Gastrocnemius medialis (tissue), 4 donors: ENCODE measurements around the gene PLEKHG4B. TPM values are rescaled to one million over a fixed set of nuclear protein-coding genes. Genes with fewer than 3 reads are reported as not detected.

ENCODE experiments used
- ATAC-seq, 2 donors: fragments of 150-250 bp; one replicate each; pipeline ENCODE4 v1.9.1; 2016
- DNase-seq, 2 donors: peaks; one replicate each; pipeline ENCODE4 v3.0.0-alpha.2; 2019
- H3K27ac ChIP-seq, 4 donors: fragments of 200-600 bp; sonication (generic); 1 replicate in 1 of 4; 2 replicates in 3 of 4; pipeline ENCODE4 v1.5.1; 2016 to 2018; ENCODE audit warnings: mild to moderate bottlenecking in 2 of 4, moderate library complexity in 1 of 4
- H3K27me3 ChIP-seq, 3 donors: fragments of 200-600 bp; sonication (generic) in 2 of 3; 1 replicate in 1 of 3; 2 replicates in 2 of 3; pipeline versions ENCODE4 v1.5.1 to v1.6.0; 2016 to 2019; ENCODE audit warnings: mild to moderate bottlenecking in 1 of 3, moderate library complexity in 1 of 3
- H3K36me3 ChIP-seq, 2 donors: fragments of 200-600 bp; sonication (generic) in 1 of 2; one replicate each; pipeline ENCODE4 v1.5.1; 2017 to 2018
- H3K4me1 ChIP-seq, 2 donors: fragments of 200-600 bp; sonication (generic) in 1 of 2; one replicate each; pipeline ENCODE4 v1.5.1; 2016 to 2017; ENCODE audit warnings: mild to moderate bottlenecking in 2 of 2
- H3K4me3 ChIP-seq, 4 donors: fragments of 200-600 bp; sonication (generic) in 3 of 4; 1 replicate in 1 of 4; 2 replicates in 3 of 4; pipeline ENCODE4 v1.5.1; 2016 to 2019; ENCODE audit warnings: mild to moderate bottlenecking in 2 of 4
- H3K9me3 ChIP-seq, 3 donors: fragments of 200-600 bp; sonication (generic) in 2 of 3; 1 replicate in 1 of 3; 2 replicates in 2 of 3; pipeline ENCODE4 v1.5.1; 2016 to 2019
- CTCF ChIP-seq, 5 experiments: fragments of 450-650 bp in 3 of 5; fragments of 200-600 bp in 2 of 5; sonication (generic) in 2 of 5; IDR thresholded peaks in 4 of 5; conservative IDR thresholded peaks in 1 of 5; 1 replicate in 4 of 5; 2 replicates in 1 of 5; pipeline ENCODE4 v1.5.1; 2016 to 2019; ENCODE audit warnings: antibody characterized with exemption in 5 of 5, mild to moderate bottlenecking in 3 of 5, moderate library complexity in 3 of 5
- POLR2A ChIP-seq, 2 donors: fragments of 450-650 bp; IDR thresholded peaks; one replicate each; pipeline ENCODE4 v1.6.1; 2017; ENCODE audit warnings: antibody characterized with exemption in 2 of 2, mild to moderate bottlenecking in 2 of 2, moderate library complexity in 2 of 2
- in situ Hi-C, 4 donors: fragments of 200-750 bp; cut with MboI; loops; one replicate each; pipeline versions ENCODE4 v1.15.0 to v1.8.0; 2017; ENCODE audit warnings: low sequenced_read_pairs in 4 of 4
- intact Hi-C: fragments of 100-400 bp; cut with DNase I; formaldehyde crosslinking; loops from one replicate; pipeline ENCODE4 v1.15.1; 2023; ENCODE audit warnings: low total_unique reads
- total RNA-seq, 4 donors: library from RNA; depleted of rRNA; stranded (reverse); fragments of >200 nt; gene quantifications; one replicate each; pipeline versions ENCODE4 v1.1.0 to v1.2.3, GENCODE V29; 2016

Gene PLEKHG4B
- total RNA-seq, 4 donors from 2014 or later, result not detected

- H3K27me3 ChIP-seq, result peaks cover 0 to 5% (median 0%) of the 10 kb centered on the region in 3 donors
- intact Hi-C loops (no loop called here), in situ Hi-C loops (no loop called here)
- no peak for ATAC-seq
- DNase-seq, result no peak
- H3K4me1 ChIP-seq, result peaks cover 3 to 6% of the 10 kb centered on the region in 2 donors
- no peaks in the 10 kb centered on the region for H3K36me3 ChIP-seq
- no peak overlapping the region for H3K27ac ChIP-seq
- no peaks in the 10 kb centered on the region for H3K9me3 ChIP-seq
- no peak for TF ChIP-seq POLR2A (IDR thresholded peaks at IDR 0.05)
- no peak for TF ChIP-seq CTCF (IDR thresholded peaks at IDR 0.05 in 4 of 5, conservative IDR thresholded peaks at IDR 0.05 in 1 of 5)
- no peak overlapping the region for H3K4me3 ChIP-seq
Measured at GRCh38 chr5:176296-176823, 84.4 kb downstream of the PLEKHG4B start.

- intact Hi-C loops, result no loop called here
- H3K27me3 ChIP-seq, result peaks cover 0 to 5% (median 0%) of the 10 kb centered on the region in 3 donors
- H3K9me3 ChIP-seq, result no peaks in the 10 kb centered on the region
- no peak overlapping the region for H3K4me3 ChIP-seq
- ATAC-seq (no peak), DNase-seq (no peak)
- no peak overlapping the region for H3K27ac ChIP-seq
- in situ Hi-C loops, result no loop called here
- no peaks in the 10 kb centered on the region for H3K36me3 ChIP-seq
- peaks cover 3 to 6% of the 10 kb centered on the region in 2 donors for H3K4me1 ChIP-seq
- TF ChIP-seq CTCF (IDR thresholded peaks at IDR 0.05 in 4 of 5, conservative IDR thresholded peaks at IDR 0.05 in 1 of 5), result no peak
- no peak for TF ChIP-seq POLR2A (IDR thresholded peaks at IDR 0.05)
Measured at GRCh38 chr5:178110-178509, 86.1 kb downstream of the PLEKHG4B start.

GRCh38 chr5:179401-179800 lies 87.4 kb downstream of the PLEKHG4B start:
- intact Hi-C loops, result no loop called here
- TF ChIP-seq POLR2A (IDR thresholded peaks at IDR 0.05) (no peak), CTCF (IDR thresholded peaks at IDR 0.05 in 4 of 5, conservative IDR thresholded peaks at IDR 0.05 in 1 of 5) (no peak)

GRCh38 chr5:180286-180918 lies 88.4 kb downstream of the PLEKHG4B start:
- intact Hi-C loops (no loop called here), in situ Hi-C loops (no loop called here)
- ATAC-seq (peak; percentile 41 to 60), DNase-seq (no peak)
- TF ChIP-seq CTCF (IDR thresholded peaks at IDR 0.05 in 4 of 5, conservative IDR thresholded peaks at IDR 0.05 in 1 of 5) (no peak), POLR2A (IDR thresholded peaks at IDR 0.05) (no peak)
- no peak overlapping the region for H3K27ac ChIP-seq
- H3K9me3 ChIP-seq, result no peaks in the 10 kb centered on the region
- peaks cover 0 to 5% (median 0%) of the 10 kb centered on the region in 3 donors for H3K27me3 ChIP-seq
- no peaks in the 10 kb centered on the region for H3K36me3 ChIP-seq
- no peak overlapping the region for H3K4me3 ChIP-seq
- H3K4me1 ChIP-seq, result peaks cover 3 to 6% of the 10 kb centered on the region in 2 donors

More at GRCh38 chr5:179401-179800, 87.4 kb downstream of the PLEKHG4B start:
- ATAC-seq (no peak), DNase-seq (no peak)
- peaks cover 3 to 6% of the 10 kb centered on the region in 2 donors for H3K4me1 ChIP-seq
- in situ Hi-C loops, result no loop called here
- peaks cover 0 to 5% (median 0%) of the 10 kb centered on the region in 3 donors for H3K27me3 ChIP-seq
- no peak overlapping the region for H3K4me3 ChIP-seq
- H3K9me3 ChIP-seq, result no peaks in the 10 kb centered on the region
- no peaks in the 10 kb centered on the region for H3K36me3 ChIP-seq
- no peak overlapping the region for H3K27ac ChIP-seq
